Keratinocyte (primary cell): Measurements from ENCODE around the gene TSHR.
A peak's percentile ranks its signal among the peaks of the same experiment; 100 is the strongest.

Experiments
- EZH2 ChIP-seq: IDR thresholded peaks from one replicate; pipeline ENCODE4 v1.6.1; 2012; ENCODE audit warnings: inconsistent platforms, mild to moderate bottlenecking, low read length, moderate library complexity
- TF ChIP-seq, protein P1 (sequence below), 3 experiments: IDR thresholded peaks in 1 of 3; conservative IDR thresholded peaks in 1 of 3; optimal IDR thresholded peaks in 1 of 3; 2 replicates in 2 of 3; 3 replicates in 1 of 3; pipeline versions ENCODE3 to v1.5.1; 2011; ENCODE audit warnings: low read length in 3 of 3, mild to moderate bottlenecking in 3 of 3, moderate library complexity in 2 of 3, control low read depth in 1 of 3, inconsistent platforms in 1 of 3; ENCODE audit not compliant: insufficient read depth in 2 of 3; ENCODE audit errors: extremely low read depth in 1 of 3

GRCh38 chr14:81164167-81164774 lies 208.8 kb downstream of the TSHR start:
- TF ChIP-seq, protein P1, sequence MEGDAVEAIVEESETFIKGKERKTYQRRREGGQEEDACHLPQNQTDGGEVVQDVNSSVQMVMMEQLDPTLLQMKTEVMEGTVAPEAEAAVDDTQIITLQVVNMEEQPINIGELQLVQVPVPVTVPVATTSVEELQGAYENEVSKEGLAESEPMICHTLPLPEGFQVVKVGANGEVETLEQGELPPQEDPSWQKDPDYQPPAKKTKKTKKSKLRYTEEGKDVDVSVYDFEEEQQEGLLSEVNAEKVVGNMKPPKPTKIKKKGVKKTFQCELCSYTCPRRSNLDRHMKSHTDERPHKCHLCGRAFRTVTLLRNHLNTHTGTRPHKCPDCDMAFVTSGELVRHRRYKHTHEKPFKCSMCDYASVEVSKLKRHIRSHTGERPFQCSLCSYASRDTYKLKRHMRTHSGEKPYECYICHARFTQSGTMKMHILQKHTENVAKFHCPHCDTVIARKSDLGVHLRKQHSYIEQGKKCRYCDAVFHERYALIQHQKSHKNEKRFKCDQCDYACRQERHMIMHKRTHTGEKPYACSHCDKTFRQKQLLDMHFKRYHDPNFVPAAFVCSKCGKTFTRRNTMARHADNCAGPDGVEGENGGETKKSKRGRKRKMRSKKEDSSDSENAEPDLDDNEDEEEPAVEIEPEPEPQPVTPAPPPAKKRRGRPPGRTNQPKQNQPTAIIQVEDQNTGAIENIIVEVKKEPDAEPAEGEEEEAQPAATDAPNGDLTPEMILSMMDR (optimal IDR thresholded peaks at IDR 0.05 in 1 of 3, IDR thresholded peaks at IDR 0.05 in 1 of 3, conservative IDR thresholded peaks at IDR 0.05 in 1 of 3; ENCODE audit: extremely low read depth in 1 of 3, insufficient read depth in 2 of 3, low read length in 3 of 3): peak; percentile 82 to 97 (median 95)
- no peak for TF ChIP-seq EZH2
